GM12891 (cell line): Measurements from ENCODE around the gene PCCA.

ENCODE experiments used
- POLR2A ChIP-seq: IDR thresholded peaks from 2 replicates; pipeline ENCODE4 v1.6.1; 2011; ENCODE audit warnings: low read depth, low read length, control low read depth
- POLR2AphosphoS5 ChIP-seq: IDR thresholded peaks from 2 replicates; pipeline ENCODE4 v1.6.1; 2011; ENCODE audit warnings: low read depth, low read length, control low read depth
- SPI1 ChIP-seq: IDR thresholded peaks from 2 replicates; pipeline ENCODE4 v1.6.1; 2011; ENCODE audit warnings: low read depth, low read length, control low read depth
- TAF1 ChIP-seq: IDR thresholded peaks from 2 replicates; pipeline ENCODE4 v1.6.1; 2011; ENCODE audit warnings: low read depth, low read length, control low read depth

- TF ChIP-seq POLR2A: no peak
- TF ChIP-seq TAF1: no peak
- no peak for TF ChIP-seq POLR2AphosphoS5
- TF ChIP-seq SPI1: no peak
Observed at GRCh38 chr13:100447831-100448230, 358.9 kb downstream of the PCCA start.
